ENCODE results near the gene NOL6. TPM values are rescaled to one million over a fixed set of nuclear protein-coding genes. Genes with fewer than 3 reads are reported as not detected.
"Not testable (repeated sequence)": the region's sequence is repeated elsewhere in the genome, so short reads cannot be mapped to it uniquely, and the experiment has no call there.

NOL6 gene
- total RNA-seq = 10 to 100 TPM; 36.1 to 48.3 TPM
- 10 to 100 TPM; 23.3 to 36.9 (median 26.3) TPM for polyA plus RNA-seq (ENCODE audit: insufficient read length in 6 of 6)
- long read RNA-seq, donor 1, full-length matches to known transcripts = 1 of 1 reads
- long read RNA-seq, donor 1, partial matches to known transcripts = 0 of 1 reads
- long read RNA-seq, donor 1, other reads (novel, unspliced or antisense) = 0 of 1 reads
- long read RNA-seq, donor 2, full-length matches to known transcripts = 2 of 19 reads
- long read RNA-seq, donor 2, partial matches to known transcripts = 17 of 19 reads
- long read RNA-seq, donor 2, other reads (novel, unspliced or antisense) = 0 of 19 reads
- long read RNA-seq, donor 3, partial matches to known transcripts = 0 of 1 reads
- long read RNA-seq, donor 3, other reads (novel, unspliced or antisense) = 0 of 1 reads
- long read RNA-seq, donor 4, partial matches to known transcripts = 0 of 2 reads
- long read RNA-seq, donor 4, other reads (novel, unspliced or antisense) = 2 of 2 reads
- long read RNA-seq, donor 5 = 0 reads
- long read RNA-seq, donor 6, full-length matches to known transcripts = 1 of 1 reads
- long read RNA-seq, donor 6, partial matches to known transcripts = 0 of 1 reads
- long read RNA-seq, donor 6, other reads (novel, unspliced or antisense) = 0 of 1 reads
- long read RNA-seq, donor 7 = 0 reads
- long read RNA-seq, donor 8 = 0 reads
- long read RNA-seq, donor 9 = 0 reads
- long read RNA-seq, donor 10, partial matches to known transcripts = 2 of 2 reads
- long read RNA-seq, donor 10, other reads (novel, unspliced or antisense) = 0 of 2 reads
- long read RNA-seq, donor 11 = 0 reads
- long read RNA-seq, donor 12, partial matches to known transcripts = 10 of 10 reads
- long read RNA-seq, donor 12, other reads (novel, unspliced or antisense) = 0 of 10 reads

GRCh38 chr9:33473643-33474352 lies at the start of gene NOL6:
NOL6 (minus strand) TSS chr9:33473924; CDS start chr9:33473842, 82 bp downstream.
- DNase-seq = peak; percentile 92 to 99 (median 98)
- TF ChIP-seq CTCF (IDR thresholded peaks at IDR 0.05) = no peak
- ATAC-seq = peak; percentile 99
- Histone ChIP-seq H3K4me1 (peaks cover 11 to 23% of the 10 kb centered on the region in 2 donors), H3K4me3 (peak within 1 kb of the TSS; percentile 91 to 97), H3K36me3 (peaks cover 0 to 32% of the 10 kb centered on the region in 2 donors), H3K27ac (peak within 1 kb of the TSS; percentile 70 to 76), H3K27me3 (no peaks in the 10 kb centered on the region), H3K9me3 (no peaks in the 10 kb centered on the region)
- intact Hi-C loops (cut with DNase I) = no loop called here

GRCh38 chr9:33521861-33522260 lies 48.1 kb upstream of the NOL6 start:
- H3K27ac ChIP-seq; H3K36me3 ChIP-seq; H3K9me3 ChIP-seq; intact Hi-C loops (cut with DNase I); H3K4me3 ChIP-seq; DNase-seq; ATAC-seq: not testable (repeated sequence)
- Histone ChIP-seq H3K27me3 (peaks cover 41 to 63% of the 10 kb centered on the region in 2 donors), H3K4me1 (peaks cover 0 to 12% of the 10 kb centered on the region in 2 donors)

GRCh38 chr9:33517934-33518577 lies 44.3 kb upstream of the NOL6 start:
- ATAC-seq = peak; percentile 91
- H3K4me3 ChIP-seq; DNase-seq; intact Hi-C loops (cut with DNase I); H3K9me3 ChIP-seq; H3K4me1 ChIP-seq; H3K36me3 ChIP-seq; H3K27ac ChIP-seq: not testable (repeated sequence)
- H3K27me3 ChIP-seq = peaks cover 12 to 24% of the 10 kb centered on the region in 2 donors

GRCh38 chr9:33517373-33517772 lies 43.6 kb upstream of the NOL6 start:
- no peak overlapping the region for H3K4me3 ChIP-seq
- peaks cover 7 to 18% of the 10 kb centered on the region in 2 donors for H3K27me3 ChIP-seq
- ATAC-seq (peak; percentile 90), DNase-seq (no peak)
- H3K36me3 ChIP-seq = no peaks in the 10 kb centered on the region
- no peak overlapping the region for H3K27ac ChIP-seq
- no peaks in the 10 kb centered on the region for H3K4me1 ChIP-seq
- peak; percentile 44 to 64 for TF ChIP-seq CTCF (IDR thresholded peaks at IDR 0.05)
- H3K9me3 ChIP-seq = peaks cover 0 to 2% of the 10 kb centered on the region in 2 donors
- intact Hi-C loops (cut with DNase I) = no loop called here

GRCh38 chr9:33516397-33516796 lies 42.7 kb upstream of the NOL6 start:
- H3K4me1 ChIP-seq; H3K4me3 ChIP-seq; H3K9me3 ChIP-seq; H3K27me3 ChIP-seq; ATAC-seq; intact Hi-C loops (cut with DNase I); H3K27ac ChIP-seq; H3K36me3 ChIP-seq; DNase-seq: not testable (repeated sequence)

- ATAC-seq; H3K27me3 ChIP-seq; H3K27ac ChIP-seq; H3K4me3 ChIP-seq; DNase-seq; H3K4me1 ChIP-seq; intact Hi-C loops (cut with DNase I); H3K9me3 ChIP-seq; H3K36me3 ChIP-seq: not testable (repeated sequence)
Observed at GRCh38 chr9:33515342-33515995, 41.7 kb upstream of the NOL6 start.

GRCh38 chr9:33512535-33512934 lies 38.8 kb upstream of the NOL6 start:
- H3K27ac ChIP-seq; intact Hi-C loops (cut with DNase I); H3K36me3 ChIP-seq; H3K4me1 ChIP-seq; H3K9me3 ChIP-seq; H3K27me3 ChIP-seq; DNase-seq; H3K4me3 ChIP-seq; ATAC-seq: not testable (repeated sequence)

- DNase-seq; H3K9me3 ChIP-seq; H3K36me3 ChIP-seq; H3K4me1 ChIP-seq; ATAC-seq; intact Hi-C loops (cut with DNase I); H3K27me3 ChIP-seq: not testable (repeated sequence)
- Histone ChIP-seq H3K27ac (peak overlapping the region; percentile 84 to 88), H3K4me3 (peak overlapping the region; percentile 37 to 42)
Observed at GRCh38 chr9:33511184-33511517, 37.4 kb upstream of the NOL6 start.

All from left lung (tissue), 14 donors.